A673 (cell line): ENCODE data around the gene RPL19. TPM values are rescaled to one million over a fixed set of nuclear protein-coding genes. Genes with fewer than 3 reads are reported as not detected.

Experiments
- BruUV-seq: library from RNA; stranded (reverse); fragments of 400-500 nt; replicated peaks from 2 replicates; lab custom pipeline; 2021; lab: Mats Ljungman, UMichigan
- CTCF ChIA-PET: fragments of 300-600 bp; sonication (Branson Sonifier 250); formaldehyde crosslinking; loops from one replicate; lab custom pipeline; 2022; ENCODE audit warnings: antibody characterized with exemption; lab: Charles Lee
- POLR2A ChIA-PET: fragments of 300-600 bp; sonication (Branson Sonifier 250); formaldehyde crosslinking; loops from one replicate; lab custom pipeline; 2022; ENCODE audit warnings: antibody characterized with exemption; ENCODE audit not compliant: low non-redundant PET; lab: Charles Lee
- DNase-seq: peaks from one replicate; pipeline ENCODE4 v3.0.0-alpha.2; 2015; ENCODE audit warnings: low spot score
- H3K27ac ChIP-seq: fragments of 200-600 bp; sonication (generic); 2 replicates; pipeline ENCODE4 v1.5.1; 2016; ENCODE audit warnings: mixed run types, low read depth, mild to moderate bottlenecking, mixed read lengths, antibody characterized with exemption, low read length; ENCODE audit not compliant: poor library complexity, severe bottlenecking
- H3K27me3 ChIP-seq: fragments of 200-600 bp; sonication (generic); replicated peaks from 2 replicates; pipeline ENCODE4 v1.6.1; 2017; ENCODE audit warnings: mixed run types, low read depth, mild to moderate bottlenecking, mixed read lengths, antibody characterized with exemption, low read length; ENCODE audit not compliant: insufficient read depth, poor library complexity
- H3K36me3 ChIP-seq: fragments of 200-600 bp; sonication (generic); 2 replicates; pipeline ENCODE4 v1.6.1; 2016; ENCODE audit warnings: mixed run types, mild to moderate bottlenecking, mixed read lengths, antibody characterized with exemption, low read length; ENCODE audit not compliant: insufficient read depth, poor library complexity, severe bottlenecking
- H3K4me1 ChIP-seq: fragments of 200-600 bp; sonication (generic); 2 replicates; pipeline ENCODE4 v1.6.1; 2017; ENCODE audit warnings: mixed run types, mild to moderate bottlenecking, mixed read lengths, antibody characterized with exemption, low read length; ENCODE audit not compliant: insufficient read depth, poor library complexity, severe bottlenecking
- H3K4me3 ChIP-seq: fragments of 200-600 bp; sonication (generic); 2 replicates; pipeline ENCODE4 v1.5.1; 2016; ENCODE audit warnings: low read depth, mixed run types, mild to moderate bottlenecking, mixed read lengths, low read length; ENCODE audit not compliant: poor library complexity, severe bottlenecking
- H3K9me3 ChIP-seq: fragments of 200-600 bp; sonication (generic); 2 replicates; pipeline ENCODE4 v1.6.1; 2016; ENCODE audit warnings: mixed run types, low read depth, mild to moderate bottlenecking, mixed read lengths, antibody characterized with exemption, low read length; ENCODE audit not compliant: poor library complexity, severe bottlenecking
- CTCF ChIP-seq: fragments of 300-800, 200-600 bp; sonication (generic); conservative IDR thresholded peaks from 2 replicates; pipeline ENCODE4 v1.5.1; 2017; ENCODE audit warnings: low read depth, mild to moderate bottlenecking, antibody characterized with exemption, low read length, moderate library complexity, mixed read lengths
- EZH2 ChIP-seq: fragments of 200-600 bp; sonication (generic); IDR thresholded peaks from 2 replicates; pipeline ENCODE4 v1.6.1; 2017; ENCODE audit warnings: borderline replicate concordance, low read depth, mild to moderate bottlenecking, mixed read lengths, antibody characterized with exemption, low read length; ENCODE audit not compliant: poor library complexity, severe bottlenecking
- intact Hi-C: fragments of 100-400 bp; cut with micrococcal nuclease; formaldehyde crosslinking; loops from one replicate; pipeline ENCODE4 v1.10.0; 2022; ENCODE audit not compliant: unreplicated experiment
- total RNA-seq: library from RNA; stranded (reverse); gene quantifications from 2 replicates; pipeline ENCODE4 v1.2.3, GENCODE V29; 2021

The RPL19 gene
- total RNA-seq, 1 experiment from 2014 or later: 950 TPM

GRCh38 chr17:39151150-39151942, 48.7 kb upstream of the RPL19 start, which contains the start of gene PLXDC1:
PLXDC1 (minus strand) TSS chr17:39151637; CDS start chr17:39151437, 200 bp downstream.
- ChIA-PET CTCF (interaction anchor here (0.9 kb wide), 1 partner anchor 168 kb away, joined by 6 read pairs; no protein-coding TSS in a partner anchor), POLR2A (no interaction called here)
- H3K27me3 ChIP-seq: no peaks in the 10 kb centered on the region
- no peaks in the 10 kb centered on the region for H3K9me3 ChIP-seq
- no peak within 1 kb of the TSS for H3K27ac ChIP-seq
- H3K4me3 ChIP-seq: peak within 1 kb of the TSS; percentile 87
- no TSS peak for BruUV-seq
- intact Hi-C loops: loop anchor here (5.0 kb wide), 1 partner anchor 91 kb away; no protein-coding TSS in a partner anchor
- no peaks in the 10 kb centered on the region for H3K36me3 ChIP-seq
- TF ChIP-seq EZH2 (no peak), CTCF (no peak)
- no peak for DNase-seq
- no peaks in the 10 kb centered on the region for H3K4me1 ChIP-seq

- no peaks in the 10 kb centered on the region for H3K9me3 ChIP-seq
- intact Hi-C loops: loop anchor here (5.0 kb wide), 1 partner anchor 90 kb away; no protein-coding TSS in a partner anchor
- no peaks in the 10 kb centered on the region for H3K36me3 ChIP-seq
- no peaks in the 10 kb centered on the region for H3K27me3 ChIP-seq
- BruUV-seq: no TSS peak
- no peak for DNase-seq
- no peak overlapping the region for H3K27ac ChIP-seq
- TF ChIP-seq EZH2 (no peak), CTCF (no peak)
- H3K4me3 ChIP-seq: peak overlapping the region; percentile 87
- CTCF ChIA-PET: interaction anchor here (0.5 to 1.8 kb wide), 9 partner anchors 12 to 568 kb away, joined by 3 to 35 read pairs (median 6); partner anchors contain the start of gene RPL19
- no peaks in the 10 kb centered on the region for H3K4me1 ChIP-seq
- POLR2A ChIA-PET: no interaction called here
Observed at GRCh38 chr17:39151943-39152818, 47.9 kb upstream of the RPL19 start.

GRCh38 chr17:39153599-39154051, 46.5 kb upstream of the RPL19 start:
- no peaks in the 10 kb centered on the region for H3K27me3 ChIP-seq
- ChIA-PET POLR2A (interaction anchor here (0.5 to 0.6 kb wide), 2 partner anchors 46 to 805 kb away, joined by 3 to 9 read pairs; partner anchors contain the start of gene RPL19), CTCF (interaction anchor here (0.6 to 1.8 kb wide), 8 partner anchors 11 to 339 kb away, joined by 3 to 35 read pairs (median 5); no protein-coding TSS in a partner anchor)
- peak overlapping the region; percentile 74 for H3K27ac ChIP-seq
- no peaks in the 10 kb centered on the region for H3K36me3 ChIP-seq
- H3K9me3 ChIP-seq: no peaks in the 10 kb centered on the region
- intact Hi-C loops: loop anchor here (1.0 to 5.0 kb wide), 2 partner anchors 89 to 170 kb away; no protein-coding TSS in a partner anchor
- TF ChIP-seq CTCF (no peak), EZH2 (no peak)
- H3K4me1 ChIP-seq: no peaks in the 10 kb centered on the region
- peak; percentile 85 for DNase-seq
- BruUV-seq: no TSS peak
- H3K4me3 ChIP-seq: peak overlapping the region; percentile 87
